Measurements from ENCODE around the gene FGFBP1. TPM values are rescaled to one million over a fixed set of nuclear protein-coding genes. Genes with fewer than 3 reads are reported as not detected.
"Not testable (repeated sequence)": the region's sequence is repeated elsewhere in the genome, so short reads cannot be mapped to it uniquely, and the experiment has no call there.

Gene FGFBP1
- total RNA-seq, 1 experiment from 2014 or later: not detected

DNA sequence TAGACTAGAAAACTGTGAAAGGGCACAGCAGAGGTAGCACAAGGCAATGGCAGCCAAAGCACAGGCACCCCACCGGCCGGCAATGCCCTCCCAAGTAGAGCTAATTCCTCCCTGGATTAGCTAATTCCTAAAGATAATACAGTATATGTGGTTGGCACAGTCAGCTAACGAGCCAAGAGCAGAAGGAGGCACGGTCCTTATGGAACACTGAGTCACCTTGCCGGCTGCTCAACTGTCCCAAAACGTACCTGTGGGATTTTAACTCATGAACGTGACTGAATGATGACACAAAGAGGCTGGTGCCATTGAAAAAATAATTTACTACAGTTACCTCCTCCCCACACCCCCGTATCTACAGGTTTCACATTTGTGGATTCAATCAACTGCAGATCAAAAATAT is 9.1 kb upstream of the FGFBP1 start:
- no peak for DNase-seq (ENCODE audit: extremely low read depth, low read depth)

DNA sequence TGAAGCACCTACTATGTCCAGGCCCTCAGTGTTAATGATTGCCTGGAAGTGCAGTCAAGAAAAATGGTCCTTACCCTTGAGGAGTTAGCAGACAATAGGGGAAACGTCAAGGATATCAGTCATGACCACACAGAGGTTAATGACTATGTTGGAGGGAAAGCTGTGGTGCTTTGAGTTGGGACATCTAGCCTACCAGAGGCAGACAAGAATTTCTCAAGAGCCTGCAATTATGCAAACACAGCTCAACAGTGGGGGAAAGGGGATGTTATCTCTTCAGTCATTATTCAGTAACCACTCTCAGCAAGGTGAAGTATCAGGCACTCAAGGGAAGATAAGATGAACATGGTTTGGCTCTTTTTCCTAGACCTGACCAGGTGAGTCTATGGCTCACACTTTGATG is 7.0 kb upstream of the FGFBP1 start:
- no peak for DNase-seq (ENCODE audit: extremely low read depth, low read depth)

DNA sequence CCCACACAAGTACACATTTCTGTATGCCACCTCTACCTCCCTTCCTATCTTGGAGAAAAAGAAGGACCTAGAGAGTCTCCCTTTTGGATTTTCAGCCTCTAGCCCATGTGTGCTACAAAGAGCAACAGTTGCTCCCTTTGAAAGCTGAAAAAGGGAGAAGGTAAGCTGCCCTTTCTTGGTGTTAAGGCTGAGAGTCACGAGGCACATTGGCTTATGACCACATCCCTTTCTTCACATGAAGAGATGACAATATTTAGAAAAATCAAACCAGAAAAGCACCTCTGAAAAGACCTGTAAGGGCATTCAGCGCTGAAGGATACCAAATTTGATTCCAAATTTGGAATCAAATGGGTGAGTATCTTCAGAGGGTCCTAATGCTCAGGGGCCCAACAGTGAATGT is 6.4 kb upstream of the FGFBP1 start:
- no peak for DNase-seq (ENCODE audit: extremely low read depth, low read depth)

DNA sequence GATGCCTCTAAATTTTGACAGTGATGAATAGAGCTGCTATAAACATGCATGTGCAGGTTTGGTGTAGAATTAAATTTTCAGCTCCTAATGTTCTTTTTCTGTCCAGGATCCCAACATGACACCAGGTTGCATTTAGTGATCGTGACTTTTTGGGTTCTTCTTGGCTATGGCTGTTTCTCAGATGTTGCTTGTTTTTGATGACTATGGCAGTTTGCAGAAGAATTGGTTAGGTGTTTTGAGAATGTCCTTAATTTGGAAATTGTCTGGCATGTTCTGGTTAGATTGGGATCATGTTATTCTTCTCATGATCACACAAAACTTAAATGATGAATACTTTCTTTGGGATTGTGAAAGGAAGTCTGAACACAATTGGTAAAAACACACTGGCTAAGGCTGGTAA is 3.7 kb upstream of the FGFBP1 start:
- no peak for DNase-seq (ENCODE audit: extremely low read depth, low read depth)

DNA sequence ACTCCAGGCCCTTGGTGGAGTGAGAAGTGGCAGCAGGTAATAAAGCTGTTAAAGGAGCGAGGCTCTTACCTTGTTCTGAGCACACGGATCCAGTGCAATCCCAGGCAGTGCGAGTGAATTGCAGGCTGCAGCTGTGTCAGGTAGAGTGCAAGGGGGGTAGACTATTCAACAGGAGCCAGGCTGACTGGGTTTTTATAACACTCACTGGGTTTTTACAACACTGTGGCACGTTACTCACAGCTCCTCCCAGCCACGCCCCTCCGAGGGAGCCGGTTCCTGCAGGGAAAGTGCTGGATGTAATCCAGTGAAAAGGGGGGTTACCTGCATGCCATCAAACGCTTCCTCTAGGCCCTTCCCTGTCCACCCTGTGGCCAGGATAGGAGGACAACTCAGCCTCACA is 358 bp downstream of the FGFBP1 start:
- DNase-seq (ENCODE audit: extremely low read depth, low read depth): no peak

DNA sequence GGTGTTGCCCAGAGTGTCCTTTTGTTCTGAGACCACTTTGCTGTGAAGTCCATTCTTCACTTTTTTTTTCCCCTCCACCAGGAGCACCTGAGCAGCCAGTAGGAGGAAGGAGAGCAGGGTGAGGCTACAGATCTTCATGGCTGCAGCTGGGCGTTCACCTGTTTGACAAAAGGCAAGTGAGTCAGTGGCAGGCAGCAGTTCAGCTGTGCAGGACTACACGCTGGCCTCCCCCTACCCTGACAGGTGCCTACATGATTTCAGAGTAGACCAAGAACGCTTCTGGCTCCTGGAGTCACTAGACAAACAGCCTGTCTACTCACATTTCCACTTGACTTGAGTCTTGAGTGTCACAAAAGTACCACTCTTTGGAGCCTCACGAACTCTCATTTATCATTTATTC is 2.0 kb downstream of the FGFBP1 start:
- DNase-seq (ENCODE audit: extremely low read depth, low read depth): no peak

DNA sequence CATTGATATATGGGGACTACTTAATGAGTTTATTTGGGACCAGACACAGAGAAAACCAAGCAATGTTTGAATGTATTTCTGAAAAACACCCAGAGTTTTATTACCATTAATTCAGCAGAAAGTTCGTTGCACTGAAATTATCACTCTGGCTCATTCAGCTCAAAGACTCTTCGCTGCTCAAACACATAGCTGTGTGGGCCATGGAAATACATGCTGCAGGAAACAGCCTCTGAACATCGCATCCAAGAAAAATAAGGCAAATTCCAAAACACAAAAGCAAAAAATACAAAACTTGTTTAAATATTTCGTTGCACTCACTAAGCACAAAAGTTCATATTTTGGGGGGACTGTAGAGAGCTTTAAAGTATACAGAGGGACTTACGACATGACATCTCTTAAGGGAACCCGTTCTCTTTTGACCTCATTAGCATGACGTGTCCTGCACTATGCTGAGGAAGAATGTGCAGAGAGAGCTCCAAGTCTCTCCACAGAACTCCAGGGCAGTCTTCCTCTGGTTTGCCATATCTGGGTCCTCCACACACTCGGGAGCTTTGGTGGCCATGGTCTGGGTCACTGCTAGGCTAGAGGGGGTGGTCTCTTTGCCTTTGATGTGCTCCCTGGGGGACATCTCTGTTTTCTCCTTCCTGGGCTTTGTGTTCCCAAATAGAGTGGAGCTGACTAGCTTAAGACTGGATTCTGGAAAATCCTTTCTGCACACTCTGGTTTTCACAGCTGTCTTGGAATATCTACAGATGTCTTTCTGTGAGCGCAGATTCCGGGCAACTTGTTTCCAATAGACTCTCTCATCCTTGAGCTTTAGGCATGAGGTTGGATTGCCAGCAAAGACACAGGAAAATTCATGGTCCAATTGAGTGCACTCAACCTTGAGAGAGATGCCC is 2.8 kb downstream of the FGFBP1 start:
- DNase-seq (ENCODE audit: extremely low read depth, low read depth): no peak

DNA sequence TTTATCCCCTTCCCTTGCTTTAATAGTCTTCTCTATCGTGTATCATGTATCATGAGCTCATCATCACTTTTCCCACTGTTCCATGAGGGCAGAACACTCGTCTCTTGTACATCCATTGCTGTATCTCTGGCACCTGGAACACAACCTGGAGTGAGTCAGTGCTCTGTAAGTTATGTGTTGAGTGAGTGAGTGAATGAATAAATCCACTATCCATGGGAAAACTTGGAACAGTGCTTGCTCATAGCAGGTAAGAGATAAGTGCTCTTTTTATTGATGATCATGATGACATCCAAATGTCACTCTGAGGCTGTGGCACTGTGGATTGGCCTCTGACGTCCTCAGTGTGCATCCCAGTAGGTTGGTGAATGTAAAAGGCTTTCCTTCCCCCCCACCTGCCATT is 4.3 kb downstream of the FGFBP1 start:
- no peak for DNase-seq (ENCODE audit: extremely low read depth, low read depth)

DNA sequence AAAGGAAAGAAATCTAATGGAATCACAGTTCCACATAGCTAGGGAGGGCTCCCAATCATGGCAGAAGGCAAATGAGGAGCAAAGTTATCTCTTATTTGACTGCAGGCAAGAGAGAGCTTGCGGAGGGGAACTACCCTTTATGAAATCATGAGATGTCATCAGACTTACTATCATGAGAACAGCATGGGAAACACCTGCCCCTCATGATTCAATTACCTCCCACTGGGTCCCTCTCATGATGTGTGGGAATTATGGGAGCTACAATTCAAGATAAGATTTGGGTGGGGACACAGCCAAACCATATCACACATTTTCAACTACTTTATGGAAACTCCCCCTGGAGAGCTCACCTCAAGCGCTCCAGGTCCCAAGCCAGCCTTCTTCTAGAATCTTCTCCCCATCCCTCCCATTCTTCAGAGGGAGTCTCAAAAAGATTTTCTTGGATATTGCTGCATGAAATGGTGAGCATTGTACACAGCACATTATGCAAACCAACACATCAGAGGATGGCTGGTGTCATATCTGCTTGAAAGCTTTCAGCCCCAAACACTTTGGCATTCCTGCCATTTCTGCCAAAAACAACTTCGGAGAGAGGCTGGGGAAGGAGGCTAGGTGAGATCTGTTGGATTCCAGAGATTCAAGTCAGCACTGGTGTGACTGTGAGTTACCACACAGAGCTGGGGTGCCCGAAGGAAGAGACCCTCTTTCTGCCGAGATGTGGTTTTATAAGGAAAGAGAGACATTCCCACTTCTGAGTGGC is 6.9 kb downstream of the FGFBP1 start:
- DNase-seq (ENCODE audit: extremely low read depth, low read depth): no peak

DNA sequence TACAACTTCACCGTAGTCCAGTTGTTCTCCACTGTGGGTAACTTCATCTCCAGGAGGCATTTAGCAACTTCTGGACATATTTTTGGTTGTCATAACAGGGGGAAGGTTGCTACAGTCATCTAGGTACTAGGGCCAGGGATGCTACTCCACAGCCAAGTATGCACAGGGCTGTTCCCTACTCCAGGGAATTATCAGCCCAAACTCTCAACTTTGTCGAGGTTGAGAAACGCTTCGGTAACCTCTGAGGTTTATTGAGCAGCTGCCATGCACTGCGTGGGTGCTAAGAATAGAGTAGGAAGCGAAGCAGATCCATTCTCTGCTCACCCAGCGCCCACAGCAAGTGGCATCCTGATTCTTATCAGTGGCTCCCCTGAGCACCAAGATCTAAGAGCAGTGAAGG is 8.2 kb downstream of the FGFBP1 start:
- no peak for DNase-seq (ENCODE audit: extremely low read depth, low read depth)

DNA sequence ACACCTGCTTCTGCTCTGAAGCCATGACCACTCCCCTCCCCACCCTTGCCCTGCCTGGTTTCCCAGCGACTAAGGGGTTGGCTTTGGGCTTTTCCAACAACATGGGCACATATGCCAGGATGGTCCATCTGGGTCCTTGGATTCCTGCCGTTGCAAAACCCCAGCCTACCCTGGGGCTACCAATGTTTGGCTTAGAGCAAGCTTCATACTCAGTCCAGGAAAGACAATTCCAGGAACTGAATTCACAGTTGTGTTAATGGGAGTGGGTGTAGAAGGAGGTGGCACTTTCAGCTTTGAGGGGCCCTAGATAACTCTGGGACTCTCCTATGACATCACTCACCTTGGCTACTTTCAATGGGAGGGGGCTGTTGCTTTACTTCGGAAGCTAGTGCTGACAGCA is 9.0 kb downstream of the FGFBP1 start:
- no peak for DNase-seq (ENCODE audit: extremely low read depth, low read depth)

DNA sequence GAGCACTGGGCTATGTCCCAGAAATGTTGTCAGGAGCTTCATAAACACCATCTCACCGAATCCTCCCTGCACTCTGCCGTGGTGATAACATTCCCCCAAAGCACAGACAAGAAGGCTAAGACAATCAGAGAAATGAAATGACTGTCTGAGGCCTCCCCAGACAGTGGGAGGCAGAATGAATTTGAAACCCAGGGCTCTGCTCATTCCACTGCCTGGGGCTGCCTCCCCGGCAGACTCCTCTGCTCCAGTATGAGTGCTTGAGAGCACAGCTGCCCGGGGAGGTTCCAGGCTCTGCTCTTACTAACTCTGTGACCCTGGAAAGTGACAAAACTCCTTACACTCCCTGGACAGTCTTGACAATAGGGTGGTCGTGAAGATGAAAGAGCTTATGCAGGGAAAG is 9.7 kb downstream of the FGFBP1 start:
- no peak for DNase-seq (ENCODE audit: extremely low read depth, low read depth)

DNA sequence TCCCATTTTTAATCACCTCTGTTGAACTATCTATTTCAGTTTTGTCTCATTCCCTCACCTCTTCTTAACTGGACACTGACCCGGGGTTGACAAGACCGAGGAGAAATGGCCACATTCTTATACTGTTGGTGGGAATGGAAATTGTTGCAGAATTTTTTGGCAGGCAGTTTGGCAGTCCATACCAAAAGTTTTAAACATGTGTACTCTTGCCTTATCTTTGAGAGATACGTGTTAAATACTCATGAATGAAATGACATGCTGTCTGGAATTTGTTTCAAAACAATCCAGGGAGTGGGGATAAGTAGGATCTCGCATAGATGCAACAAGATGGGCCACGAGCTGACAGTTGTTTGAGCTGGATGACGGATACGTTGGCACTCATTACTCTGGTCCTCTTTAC is 12.1 kb downstream of the FGFBP1 start:
- DNase-seq (ENCODE audit: extremely low read depth, low read depth): no peak

DNA sequence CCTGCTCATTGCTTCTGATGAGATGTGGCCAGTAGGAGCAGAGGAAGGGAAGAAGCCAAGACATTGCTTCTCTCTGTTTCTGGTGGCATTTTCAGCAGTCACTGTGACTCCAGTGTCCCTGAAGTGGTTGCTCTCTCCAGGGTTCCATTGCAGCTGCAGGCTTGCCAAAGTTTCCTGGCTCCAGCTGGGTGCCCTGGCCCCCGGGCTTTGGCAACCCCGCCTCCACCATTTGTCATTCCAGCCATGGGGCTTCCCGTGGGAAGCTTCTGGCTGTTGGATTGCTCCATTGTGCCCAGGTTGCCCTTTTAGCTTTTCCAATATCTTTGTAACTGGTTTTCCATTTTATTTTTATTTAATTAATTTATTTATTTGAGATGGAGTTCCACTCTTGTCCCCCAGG is 12.7 kb downstream of the FGFBP1 start:
- DNase-seq (ENCODE audit: extremely low read depth, low read depth): no peak

DNA sequence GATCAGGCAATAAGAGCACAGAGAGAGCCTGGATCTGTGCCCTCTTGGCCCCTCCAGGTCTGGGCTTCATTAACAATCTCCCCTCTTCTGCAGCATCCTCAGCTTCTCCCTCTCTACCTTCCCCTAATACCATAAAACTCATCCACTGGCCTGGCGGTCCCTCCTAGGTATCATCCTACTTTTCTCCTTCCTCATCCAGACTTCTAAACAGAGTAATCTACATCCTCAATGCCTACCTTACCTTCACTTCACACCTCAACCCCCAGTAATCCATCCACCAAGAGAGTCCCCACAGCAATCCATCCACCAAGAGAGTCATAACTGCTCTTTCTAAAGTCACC is 17.0 kb downstream of the FGFBP1 start:
- no peak for DNase-seq (ENCODE audit: extremely low read depth, low read depth)

DNA sequence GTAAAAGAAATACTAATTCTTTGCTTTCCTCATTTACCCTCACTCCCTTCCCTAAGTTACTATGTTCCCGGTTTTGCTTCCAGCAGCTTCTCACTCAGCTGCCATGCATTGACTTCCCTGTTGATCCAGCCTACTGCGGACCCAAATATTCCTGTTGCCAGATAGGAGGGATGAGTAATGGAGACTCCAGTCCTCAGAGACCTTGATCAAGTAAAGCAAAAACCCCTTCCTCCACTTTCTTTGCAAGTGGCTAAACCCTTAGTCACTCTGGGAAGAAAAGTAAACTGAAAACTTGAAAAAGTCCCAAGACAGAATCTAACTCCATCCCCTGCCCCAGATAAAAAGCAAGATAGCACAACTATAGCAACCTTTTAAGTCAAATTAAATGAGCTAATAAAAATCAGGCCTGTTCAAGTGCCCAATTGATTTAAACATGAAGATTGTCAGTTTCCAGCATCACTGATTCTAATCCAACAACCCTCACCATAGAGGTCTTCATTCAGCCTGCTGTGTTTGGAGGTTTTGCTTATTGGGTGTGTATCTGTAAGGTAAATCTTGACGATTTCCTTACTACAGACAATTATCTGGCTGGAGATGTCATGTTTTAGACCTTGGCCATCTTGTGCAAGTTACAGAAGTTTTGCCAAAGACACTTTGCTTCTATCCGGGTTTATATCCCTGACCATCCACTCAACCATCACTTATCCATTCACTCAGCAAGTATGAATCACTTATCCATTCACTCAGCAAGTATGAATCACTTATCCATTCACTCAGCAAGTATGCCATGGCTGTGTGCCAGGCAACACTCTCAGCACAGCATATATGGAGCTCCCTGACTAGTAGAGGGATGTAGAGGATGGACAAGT is 17.6 kb downstream of the FGFBP1 start:
- peak; percentile 85 for DNase-seq (ENCODE audit: extremely low read depth, low read depth)

DNA sequence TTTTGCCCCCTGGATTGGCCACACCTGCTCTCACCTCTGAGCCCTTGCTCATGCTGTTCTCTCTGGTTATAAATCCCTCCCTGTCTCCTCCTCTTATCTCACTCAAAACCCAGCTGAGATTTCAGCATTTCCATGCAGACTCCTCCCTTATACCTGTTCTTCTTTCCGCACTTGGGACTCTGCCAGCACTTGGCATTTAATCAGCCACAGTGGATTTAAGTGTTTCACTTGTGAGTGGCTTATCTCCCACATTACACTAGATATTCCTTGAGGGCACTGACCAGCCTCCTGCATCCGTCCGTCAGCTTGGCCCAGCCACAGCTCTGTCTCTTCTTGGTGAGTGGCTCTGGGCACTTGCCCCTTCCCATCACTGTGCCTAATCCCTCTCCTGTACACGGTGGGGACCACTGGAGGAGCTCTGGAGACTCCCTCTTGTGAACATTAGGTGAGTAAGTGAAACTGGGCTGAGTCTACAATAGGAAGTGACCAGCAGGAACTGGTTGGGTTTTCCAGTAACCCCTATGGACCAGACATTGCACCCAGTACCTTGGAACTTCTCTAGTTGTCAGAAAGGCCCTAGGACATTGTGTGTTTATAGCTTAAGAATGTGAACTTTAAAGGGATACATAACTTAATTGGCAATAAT is 19.9 kb downstream of the FGFBP1 start:
- no peak for DNase-seq (ENCODE audit: extremely low read depth, low read depth)

DNA sequence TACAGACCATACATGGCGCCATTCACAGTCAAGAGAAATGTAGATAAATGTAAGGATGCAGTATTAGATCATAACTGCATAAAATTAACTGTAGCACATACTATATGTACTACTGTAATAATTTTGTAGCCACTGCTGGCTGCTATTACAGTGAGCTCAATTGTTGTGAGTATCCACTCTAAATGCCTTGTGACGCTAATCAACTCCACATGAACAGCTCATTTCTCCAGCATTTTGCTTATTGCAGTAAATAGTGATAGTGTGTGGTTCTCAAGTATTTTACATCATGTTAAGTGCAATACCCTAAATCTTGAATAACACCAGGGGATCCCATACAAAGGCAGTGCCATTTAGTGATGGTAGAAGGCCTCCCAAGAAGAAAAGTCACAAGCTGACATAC is 21.2 kb downstream of the FGFBP1 start:
- no peak for DNase-seq (ENCODE audit: extremely low read depth, low read depth)

DNA sequence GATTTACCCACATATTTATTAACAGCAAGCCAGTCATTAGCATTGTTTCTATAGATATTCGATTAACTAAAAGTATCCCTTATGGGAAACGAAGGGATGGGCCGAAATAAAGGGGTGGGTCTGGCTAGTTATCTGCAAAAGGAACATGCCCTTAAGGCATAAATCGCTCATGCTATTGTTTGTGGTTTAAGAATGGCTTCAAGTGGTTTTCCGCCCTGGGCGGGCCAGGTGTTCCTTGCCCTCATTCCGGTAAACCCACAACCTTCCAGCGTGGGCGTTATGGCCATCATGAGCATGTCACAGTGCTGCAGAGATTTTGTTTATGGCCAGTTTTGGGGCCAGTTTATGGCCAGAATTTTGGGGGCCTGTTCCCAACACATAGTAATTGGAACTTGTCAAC is 22.2 kb downstream of the FGFBP1 start:
- not testable (repeated sequence) for DNase-seq (ENCODE audit: extremely low read depth, low read depth)

DNA sequence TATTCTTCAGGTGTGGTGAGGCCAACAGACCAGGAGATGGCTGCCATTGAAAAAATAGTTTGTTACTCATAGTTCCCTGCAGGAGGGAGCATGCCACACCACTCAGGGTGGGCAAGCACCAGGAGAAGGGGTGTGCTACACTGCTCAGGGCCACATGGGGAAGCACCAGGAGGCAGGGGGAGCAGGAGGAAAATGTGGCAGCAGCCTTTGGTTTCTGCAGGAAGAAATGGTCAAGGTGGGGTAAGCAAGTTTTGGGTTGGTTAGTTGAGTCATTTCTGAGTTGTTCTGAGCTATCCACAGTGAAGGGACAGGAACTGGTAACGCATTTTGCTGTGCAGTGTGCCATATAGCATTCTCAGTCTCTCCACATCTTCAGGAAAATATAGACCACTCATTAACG is 23.8 kb downstream of the FGFBP1 start:
- DNase-seq (ENCODE audit: extremely low read depth, low read depth): no peak

DNA sequence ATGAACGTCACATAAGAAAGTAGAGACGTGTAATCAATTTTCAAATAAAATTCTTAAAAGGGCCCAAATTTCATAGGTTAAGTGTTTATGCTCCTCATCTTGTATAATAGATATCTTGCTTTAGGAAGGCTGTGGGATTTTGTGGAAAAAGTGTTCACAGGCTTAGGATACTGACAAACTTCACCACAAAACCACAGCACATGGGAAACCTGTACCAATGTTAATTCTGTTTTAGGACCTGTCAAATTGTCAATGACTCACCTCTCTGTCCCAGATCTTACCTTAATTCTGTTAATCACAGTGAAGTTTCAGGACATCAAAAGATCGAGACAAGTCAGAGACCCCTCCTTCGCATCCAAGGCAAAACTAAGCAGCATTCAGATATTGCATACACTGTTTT is 24.2 kb downstream of the FGFBP1 start:
- no peak for DNase-seq (ENCODE audit: extremely low read depth, low read depth)
